Uterus (tissue), 4 donors: ENCODE measurements around the gene MAP3K6. TPM values are rescaled to one million over a fixed set of nuclear protein-coding genes. Genes with fewer than 3 reads are reported as not detected.

ENCODE experiments used
- DNase-seq, 2 donors: peaks; one replicate each; pipeline ENCODE4 v3.0.0-alpha.2; 2019 to 2020
- H3K27ac ChIP-seq, 2 donors: fragments of 200-600 bp; sonication (generic); 1 replicate in 1 of 2; 2 replicates in 1 of 2; pipeline ENCODE4 v1.5.1; 2016 to 2018
- H3K27me3 ChIP-seq, 2 donors: fragments of 200-600 bp; sonication (generic); one replicate each; pipeline ENCODE4 v1.5.1; 2018 to 2019; ENCODE audit warnings: control low read depth in 1 of 2
- H3K36me3 ChIP-seq, 2 donors: fragments of 200-600 bp; sonication (generic); one replicate each; pipeline ENCODE4 v1.5.1; 2019; ENCODE audit warnings: control low read depth in 1 of 2
- H3K4me1 ChIP-seq, 2 donors: fragments of 200-600 bp; sonication (generic); one replicate each; pipeline ENCODE4 v1.5.1; 2018 to 2019; ENCODE audit warnings: control low read depth in 1 of 2
- H3K4me3 ChIP-seq, 2 donors: fragments of 200-600 bp; sonication (generic); 1 replicate in 1 of 2; 2 replicates in 1 of 2; pipeline ENCODE4 v1.5.1; 2018 to 2019; ENCODE audit warnings: mild to moderate bottlenecking in 1 of 2
- H3K9me3 ChIP-seq, 2 donors: fragments of 200-600 bp; sonication (generic); one replicate each; pipeline ENCODE4 v1.5.1; 2019; ENCODE audit warnings: control low read depth in 1 of 2
- POLR2A ChIP-seq, 2 donors: fragments of 450-650 bp; IDR thresholded peaks; one replicate each; pipeline ENCODE4 v1.6.1; 2016; ENCODE audit warnings: antibody characterized with exemption in 2 of 2, mild to moderate bottlenecking in 1 of 2, moderate library complexity in 1 of 2
- intact Hi-C: fragments of 100-400 bp; cut with DNase I; formaldehyde crosslinking; loops from one replicate; pipeline ENCODE4 v1.15.1; 2023; ENCODE audit warnings: low total_unique reads
- total RNA-seq, 4 donors: library from RNA; depleted of rRNA in 3 of 4; stranded (reverse); fragments of >200 nt in 3 of 4; gene quantifications; one replicate each; pipeline versions ENCODE4 v1.1.0 to v1.2.4, GENCODE V29; 2014 to 2023
- TF ChIP-seq, protein P1 (sequence below), 4 experiments: fragments of 200-600 bp in 2 of 4; fragments of 450-650 bp in 2 of 4; sonication (generic) in 2 of 4; IDR thresholded peaks; one replicate each; pipeline ENCODE4 v1.5.1; 2016 to 2019; ENCODE audit warnings: antibody characterized with exemption in 4 of 4, mild to moderate bottlenecking in 2 of 4, moderate library complexity in 1 of 4
- donor health status: DM: yes; HTN: yes; CAD: no.

The MAP3K6 gene
- total RNA-seq, 4 donors from 2014 or later, result 10.9 to 124 (median 16.5) TPM

DNA sequence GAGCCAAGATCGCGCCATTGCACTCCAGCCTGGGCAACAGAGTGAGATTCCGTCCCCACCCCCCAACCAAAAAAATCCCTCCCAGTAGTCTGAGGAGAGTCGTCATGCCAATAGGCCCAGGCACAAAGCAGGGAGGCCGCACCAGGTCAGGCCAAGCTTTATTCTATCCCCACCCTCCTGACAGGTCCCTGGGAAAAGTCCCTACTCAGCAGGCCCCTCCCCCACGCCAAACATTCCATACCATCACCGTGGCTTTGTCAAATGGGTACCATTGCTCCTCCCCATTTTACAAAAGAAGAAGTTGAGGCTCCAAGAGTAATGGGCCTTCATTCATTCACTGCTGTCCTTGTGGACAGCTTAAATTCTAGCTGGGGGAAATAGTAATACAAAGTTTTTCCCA is 31.0 kb upstream of the MAP3K6 start:
- Histone ChIP-seq H3K4me3 (no peak overlapping the region), H3K27ac (no peak overlapping the region), H3K4me1 (peaks cover 6% of the 10 kb centered on the region in 2 donors), H3K9me3 (no peaks in the 10 kb centered on the region), H3K27me3 (no peaks in the 10 kb centered on the region), H3K36me3 (no peaks in the 10 kb centered on the region)
- TF ChIP-seq, protein P1, sequence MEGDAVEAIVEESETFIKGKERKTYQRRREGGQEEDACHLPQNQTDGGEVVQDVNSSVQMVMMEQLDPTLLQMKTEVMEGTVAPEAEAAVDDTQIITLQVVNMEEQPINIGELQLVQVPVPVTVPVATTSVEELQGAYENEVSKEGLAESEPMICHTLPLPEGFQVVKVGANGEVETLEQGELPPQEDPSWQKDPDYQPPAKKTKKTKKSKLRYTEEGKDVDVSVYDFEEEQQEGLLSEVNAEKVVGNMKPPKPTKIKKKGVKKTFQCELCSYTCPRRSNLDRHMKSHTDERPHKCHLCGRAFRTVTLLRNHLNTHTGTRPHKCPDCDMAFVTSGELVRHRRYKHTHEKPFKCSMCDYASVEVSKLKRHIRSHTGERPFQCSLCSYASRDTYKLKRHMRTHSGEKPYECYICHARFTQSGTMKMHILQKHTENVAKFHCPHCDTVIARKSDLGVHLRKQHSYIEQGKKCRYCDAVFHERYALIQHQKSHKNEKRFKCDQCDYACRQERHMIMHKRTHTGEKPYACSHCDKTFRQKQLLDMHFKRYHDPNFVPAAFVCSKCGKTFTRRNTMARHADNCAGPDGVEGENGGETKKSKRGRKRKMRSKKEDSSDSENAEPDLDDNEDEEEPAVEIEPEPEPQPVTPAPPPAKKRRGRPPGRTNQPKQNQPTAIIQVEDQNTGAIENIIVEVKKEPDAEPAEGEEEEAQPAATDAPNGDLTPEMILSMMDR (IDR thresholded peaks at IDR 0.05), result no peak
- TF ChIP-seq POLR2A (IDR thresholded peaks at IDR 0.05), result no peak
- intact Hi-C loops, result loop anchor here (5.0 kb wide), 1 partner anchor 265 kb away; no protein-coding TSS in a partner anchor
- no peak for DNase-seq

DNA sequence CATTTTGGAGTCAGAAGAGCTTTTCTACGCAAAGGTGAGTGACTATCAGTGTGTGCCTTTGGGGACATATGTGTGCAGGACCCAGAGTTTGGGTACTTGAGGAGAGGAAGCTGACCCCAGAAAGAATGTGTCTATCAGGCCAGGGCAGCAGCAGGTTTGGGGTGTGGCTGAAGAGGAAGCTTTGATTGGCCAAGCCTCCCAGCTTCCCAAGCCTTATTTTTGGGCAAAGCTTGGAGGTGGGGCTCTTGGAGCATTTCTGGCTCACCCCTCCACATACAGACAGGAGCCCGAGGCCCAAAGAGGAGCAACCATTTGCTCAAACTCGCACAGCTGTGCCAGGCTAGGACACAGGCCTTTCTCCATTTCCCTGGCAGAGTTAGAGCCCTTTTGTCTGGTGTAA is 30.3 kb upstream of the MAP3K6 start:
- Histone ChIP-seq H3K4me1 (peaks cover under 1 to 2% of the 10 kb centered on the region in 2 donors), H3K4me3 (no peak overlapping the region), H3K27me3 (no peaks in the 10 kb centered on the region), H3K36me3 (no peaks in the 10 kb centered on the region), H3K27ac (no peak overlapping the region), H3K9me3 (no peaks in the 10 kb centered on the region)
- intact Hi-C loops, result loop anchor here (5.0 kb wide), 1 partner anchor 265 kb away; no protein-coding TSS in a partner anchor
- TF ChIP-seq, protein P1 (IDR thresholded peaks at IDR 0.05), result no peak
- no peak for TF ChIP-seq POLR2A (IDR thresholded peaks at IDR 0.05)
- DNase-seq, result no peak

DNA sequence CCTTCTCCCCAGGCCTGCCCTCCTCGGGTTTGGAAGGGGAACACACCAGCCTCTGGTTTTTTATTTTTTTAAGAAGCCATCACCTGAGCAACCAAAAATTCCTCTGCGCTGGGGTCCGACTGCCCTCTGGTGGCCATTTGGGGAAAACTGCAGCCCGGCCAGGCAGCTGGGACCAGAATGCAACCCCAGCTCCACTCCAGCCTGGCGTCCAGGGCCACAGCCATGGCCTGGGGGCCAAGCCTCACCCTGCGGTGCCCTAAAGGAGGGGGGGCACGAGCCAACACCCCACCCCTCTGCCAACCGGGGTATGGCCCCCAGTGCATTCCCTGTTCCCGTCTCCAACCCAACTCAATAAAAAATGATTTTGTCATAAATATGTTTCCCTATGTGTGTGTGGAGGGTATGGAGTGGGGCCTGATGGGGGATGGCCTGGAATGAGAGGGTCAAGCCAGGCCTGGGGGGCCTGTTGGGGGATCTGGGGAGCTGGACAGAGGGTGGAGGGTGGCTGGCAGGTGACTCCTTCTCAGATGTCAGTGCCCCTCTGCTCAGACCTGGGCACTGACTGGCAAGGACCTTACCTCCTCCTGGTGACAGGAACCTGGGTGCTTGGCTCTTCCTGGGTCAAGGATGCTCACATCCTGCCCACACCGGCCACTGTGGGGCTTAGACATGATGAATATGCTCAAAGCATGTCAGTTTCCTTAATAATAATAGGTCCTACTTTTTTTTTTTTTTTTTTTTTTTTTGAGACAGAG is 28.9 kb upstream of the MAP3K6 start:
- no peak for TF ChIP-seq POLR2A (IDR thresholded peaks at IDR 0.05)
- TF ChIP-seq, protein P1 (IDR thresholded peaks at IDR 0.05), result peak; percentile 92 to 96 (median 96)
- intact Hi-C loops, result loop anchor here (5.0 kb wide), 1 partner anchor 267 kb away; no protein-coding TSS in a partner anchor
- no peaks in the 10 kb centered on the region for H3K27me3 ChIP-seq
- H3K4me3 ChIP-seq, result no peak overlapping the region
- no peaks in the 10 kb centered on the region for H3K9me3 ChIP-seq
- H3K36me3 ChIP-seq, result no peaks in the 10 kb centered on the region
- H3K4me1 ChIP-seq, result peaks cover 6 to 8% of the 10 kb centered on the region in 2 donors
- DNase-seq, result peak; percentile 74 to 83
- H3K27ac ChIP-seq, result no peak overlapping the region

DNA sequence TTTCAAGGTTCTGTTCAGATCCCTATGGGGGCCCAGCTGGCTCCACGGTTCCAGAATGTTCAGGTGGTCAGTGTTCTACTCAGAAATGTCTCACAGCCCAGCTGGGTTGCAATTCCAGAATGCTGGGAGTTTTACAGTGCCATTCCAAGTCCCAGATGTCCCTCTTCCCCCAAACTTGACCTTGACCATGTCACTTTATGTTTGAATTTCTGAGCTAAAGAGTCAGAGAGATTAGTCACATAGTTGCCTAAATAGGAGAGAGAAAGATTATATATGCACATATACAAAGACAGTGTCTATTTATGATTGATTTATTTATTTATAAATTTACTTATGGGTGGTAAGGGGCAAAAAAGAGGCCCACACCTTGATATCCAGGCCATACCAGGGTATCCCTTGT is 28.2 kb upstream of the MAP3K6 start:
- Histone ChIP-seq H3K4me3 (no peak overlapping the region), H3K36me3 (no peaks in the 10 kb centered on the region)

DNA sequence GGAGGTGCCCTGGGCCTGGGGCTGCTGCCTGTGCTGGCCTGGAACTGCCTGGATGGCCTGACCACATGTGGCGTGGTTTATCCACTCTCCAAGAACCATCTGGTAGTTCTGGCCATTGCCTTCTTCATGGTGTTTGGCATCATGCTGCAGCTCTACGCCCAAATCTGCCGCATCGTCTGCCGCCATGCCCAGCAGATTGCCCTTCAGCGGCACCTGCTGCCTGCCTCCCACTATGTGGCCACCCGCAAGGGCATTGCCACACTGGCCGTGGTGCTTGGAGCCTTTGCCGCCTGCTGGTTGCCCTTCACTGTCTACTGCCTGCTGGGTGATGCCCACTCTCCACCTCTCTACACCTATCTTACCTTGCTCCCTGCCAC is 27.5 kb upstream of the MAP3K6 start:
- Histone ChIP-seq H3K4me1 (peaks cover 6 to 8% of the 10 kb centered on the region in 2 donors), H3K27me3 (no peaks in the 10 kb centered on the region), H3K9me3 (no peaks in the 10 kb centered on the region), H3K36me3 (no peaks in the 10 kb centered on the region), H3K4me3 (no peak overlapping the region), H3K27ac (no peak overlapping the region)
- DNase-seq, result no peak
- TF ChIP-seq POLR2A (IDR thresholded peaks at IDR 0.05), result no peak
- TF ChIP-seq, protein P1 (IDR thresholded peaks at IDR 0.05), result no peak
- intact Hi-C loops, result loop anchor here (5.0 kb wide), 1 partner anchor 37 kb away; no protein-coding TSS in a partner anchor

More for the DNA sequence above, 28.2 kb upstream of the MAP3K6 start:
- Histone ChIP-seq H3K4me1 (peaks cover 6 to 8% of the 10 kb centered on the region in 2 donors), H3K9me3 (no peaks in the 10 kb centered on the region), H3K27me3 (no peaks in the 10 kb centered on the region), H3K27ac (no peak overlapping the region)
- intact Hi-C loops, result loop anchor here (5.0 kb wide), 2 partner anchors 38 to 267 kb away; no protein-coding TSS in a partner anchor
- no peak for TF ChIP-seq POLR2A (IDR thresholded peaks at IDR 0.05)
- TF ChIP-seq, protein P1 (IDR thresholded peaks at IDR 0.05), result no peak
- DNase-seq, result no peak
